GM19239 (cell line): ENCODE measurements around the gene EDEM2.
"Not testable (repeated sequence)": the region's sequence is repeated elsewhere in the genome, so short reads cannot be mapped to it uniquely, and the experiment has no call there.

Source experiments
- DNase-seq: peaks from one replicate; pipeline ENCODE4 v3.0.0; 2011; ENCODE audit warnings: low spot score; ENCODE audit not compliant: insufficient read length
- FAIRE-seq: peaks from 2 replicates; lab custom pipeline; 2011; peaks lifted over from hg19 to GRCh38; lab: Jason Lieb, UNC

Gene EDEM2

GRCh38 chr20:35171438-35171752 is 24.3 kb upstream of the EDEM2 start:
- DNase-seq (no peak), FAIRE-seq (no peak)

GRCh38 chr20:35168701-35169409 is 21.7 kb upstream of the EDEM2 start:
- not testable (repeated sequence) for DNase-seq, FAIRE-seq

DNA sequence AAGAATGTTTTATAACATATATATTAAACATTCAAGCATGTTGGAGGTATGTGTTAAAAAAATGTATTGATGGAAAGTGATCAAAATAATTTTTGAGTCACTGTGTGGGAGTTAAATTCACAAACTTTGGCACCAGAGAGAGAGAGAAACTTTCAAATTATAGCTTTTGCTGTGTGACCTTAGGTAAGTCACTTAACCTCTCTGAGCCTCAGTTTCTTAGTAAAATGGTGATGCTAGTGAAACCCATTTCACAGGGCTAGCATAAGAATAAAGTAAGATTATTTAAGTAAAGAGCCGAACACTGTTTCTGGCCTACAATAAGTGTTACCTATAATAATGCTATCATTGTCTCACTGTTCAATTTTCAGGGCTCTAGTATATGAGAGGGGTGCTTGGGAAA is 20.7 kb upstream of the EDEM2 start:
- DNase-seq (no peak), FAIRE-seq (no peak)

DNA sequence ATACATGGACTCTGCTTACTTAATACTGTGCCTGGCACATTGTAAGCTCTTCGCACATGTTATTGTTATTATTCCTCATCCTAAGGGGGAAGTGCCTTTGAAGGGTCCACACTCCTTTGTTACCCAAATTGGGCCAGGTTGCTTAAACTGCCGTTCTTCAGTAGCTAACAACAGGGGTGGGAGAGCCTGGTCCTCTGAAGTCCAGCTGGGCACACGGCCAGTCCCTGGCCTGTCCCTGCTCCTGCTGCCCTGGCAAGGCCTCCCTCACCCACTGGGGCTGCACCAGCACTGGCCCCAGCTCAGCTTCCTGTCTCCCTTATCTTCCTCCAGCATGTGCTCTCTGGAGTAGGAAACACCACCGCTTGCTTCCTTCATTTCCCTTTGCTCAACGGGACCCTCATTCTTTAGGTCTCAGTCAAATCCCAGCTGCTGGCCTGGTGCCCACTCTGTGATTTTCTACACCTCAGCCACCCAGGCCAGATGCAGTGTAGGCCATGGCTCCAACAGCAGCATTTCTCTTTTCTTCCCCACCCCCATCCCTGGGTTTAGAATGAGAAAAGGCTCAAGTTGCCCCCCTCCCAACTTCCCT is 19.2 kb upstream of the EDEM2 start:
- DNase-seq (no peak), FAIRE-seq (no peak)

DNA sequence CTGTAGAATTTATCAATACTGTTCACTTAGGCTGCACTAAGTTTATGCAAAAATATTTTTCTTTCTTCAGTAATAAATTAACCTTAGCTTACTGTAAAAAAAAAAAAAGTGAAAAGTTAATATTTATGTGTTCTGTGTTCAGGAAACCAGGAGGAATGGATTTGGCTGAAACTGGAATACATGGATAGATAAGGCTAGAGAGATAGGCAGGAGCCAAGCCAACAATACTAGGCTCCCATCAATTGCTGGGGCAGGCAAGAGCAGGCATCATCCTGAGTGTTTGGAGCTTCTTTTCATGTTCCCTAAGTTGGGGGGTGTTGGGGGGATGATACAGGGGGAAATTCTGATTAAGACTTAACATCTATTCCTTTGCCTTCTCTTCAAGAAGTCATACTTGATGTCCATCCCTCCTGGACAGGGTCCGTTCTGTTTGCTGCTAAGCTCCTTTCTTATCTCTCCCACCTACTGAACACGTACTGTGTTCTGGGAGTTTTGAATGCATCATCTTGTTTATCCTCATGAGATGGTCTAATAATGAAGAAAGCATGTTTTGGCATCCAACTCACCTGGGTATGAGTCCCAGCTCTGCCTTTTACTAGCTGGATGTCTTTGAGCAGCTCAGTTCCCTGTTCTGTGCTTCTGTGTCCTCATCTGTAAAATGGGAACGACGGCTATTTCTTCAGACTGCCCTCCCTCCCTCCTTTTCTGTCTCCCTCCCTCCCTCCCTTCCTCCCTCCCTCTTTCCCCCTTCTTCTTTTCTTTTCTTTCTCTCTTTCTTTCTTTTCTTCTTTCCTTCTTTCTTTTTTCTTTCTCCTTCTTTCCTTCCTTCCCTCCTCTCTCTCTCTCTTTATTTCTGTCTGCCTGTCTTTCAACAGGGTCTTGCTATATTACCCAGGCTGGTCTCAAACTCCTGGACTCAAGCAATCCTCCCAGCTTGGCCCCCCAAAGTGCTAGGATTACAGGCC is 18.4 kb upstream of the EDEM2 start:
- DNase-seq (no peak), FAIRE-seq (no peak)

- not testable (repeated sequence) for DNase-seq, FAIRE-seq
These were observed 17.4 kb upstream of the EDEM2 start for GRCh38 chr20:35164531-35164930.

- not testable (repeated sequence) for FAIRE-seq, DNase-seq
These were observed 13.2 kb upstream of the EDEM2 start for GRCh38 chr20:35160341-35160740.

GRCh38 chr20:35156978-35157377 is 9.8 kb upstream of the EDEM2 start:
- no peak for FAIRE-seq
- DNase-seq, result no peak

DNA sequence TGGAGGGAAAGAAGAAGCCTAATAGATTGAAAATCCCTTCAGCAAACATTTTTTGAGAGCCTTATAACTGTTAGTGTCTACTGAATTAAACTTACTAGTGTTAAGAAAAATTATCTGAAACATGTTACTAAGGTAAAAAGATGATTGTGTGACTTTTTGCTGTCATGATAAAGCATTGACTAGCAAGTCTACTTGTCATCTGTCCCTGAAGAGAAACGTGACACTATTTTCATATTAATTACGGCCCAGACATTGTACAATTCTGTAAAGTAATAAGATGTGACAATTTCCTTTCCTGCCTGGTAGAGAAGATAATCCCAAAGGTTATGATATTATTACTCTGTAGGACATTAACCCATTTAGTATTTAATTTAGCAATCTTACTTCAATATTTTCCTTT is 8.8 kb upstream of the EDEM2 start:
- DNase-seq (no peak), FAIRE-seq (no peak)

DNA sequence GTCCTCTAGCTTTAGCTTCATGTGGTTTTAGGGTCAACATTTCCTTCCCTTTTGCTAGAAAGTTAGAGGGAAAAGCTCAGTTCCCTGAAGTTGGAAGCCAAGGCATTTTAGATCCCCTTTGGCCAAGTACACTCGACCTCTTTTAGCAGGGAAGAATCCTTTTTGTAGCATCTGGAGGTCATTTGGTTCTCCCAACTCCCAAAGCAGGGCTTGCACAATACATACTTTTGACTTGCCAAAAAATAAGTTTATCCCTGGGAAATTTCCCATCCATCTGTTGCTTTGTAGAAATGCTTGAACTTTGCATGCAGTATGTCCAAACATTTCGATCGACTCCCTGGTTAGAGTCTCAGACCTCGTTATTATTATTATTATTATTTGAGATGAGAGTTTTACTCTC is 4.6 kb upstream of the EDEM2 start:
- no peak for FAIRE-seq
- DNase-seq, result no peak

- FAIRE-seq (no peak), DNase-seq (no peak)
These were observed 3.9 kb upstream of the EDEM2 start for GRCh38 chr20:35150846-35151579.

GRCh38 chr20:35147575-35148071 is 487 bp upstream of the EDEM2 start:
- not testable (repeated sequence) for DNase-seq, FAIRE-seq

- DNase-seq, result no peak
- no peak for FAIRE-seq
These were observed 727 bp downstream of the EDEM2 start for GRCh38 chr20:35146299-35146919.

DNA sequence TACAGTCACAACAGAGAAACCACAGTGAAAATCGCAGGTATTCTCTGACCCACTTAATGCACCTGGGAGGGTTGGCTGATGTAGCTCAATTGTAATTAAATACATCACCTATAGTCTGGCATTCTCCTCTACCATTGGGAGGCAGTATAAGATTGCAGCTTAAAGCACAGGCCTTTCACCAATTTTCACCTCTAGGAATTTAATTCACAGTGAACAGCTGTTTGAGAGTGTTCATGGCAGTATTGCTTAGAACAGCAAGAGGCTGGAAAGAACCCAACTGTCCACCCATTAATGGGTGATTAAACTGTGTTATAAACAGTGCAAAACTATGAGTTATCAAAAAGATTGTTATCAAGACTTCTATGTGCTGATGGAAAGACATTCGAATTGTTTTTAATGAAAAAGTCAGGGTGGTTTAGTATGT is 2.0 kb downstream of the EDEM2 start:
- FAIRE-seq (peak; percentile 56), DNase-seq (peak; percentile 37)

GRCh38 chr20:35144694-35145093 is 2.4 kb downstream of the EDEM2 start:
- DNase-seq (no peak), FAIRE-seq (no peak)

DNA sequence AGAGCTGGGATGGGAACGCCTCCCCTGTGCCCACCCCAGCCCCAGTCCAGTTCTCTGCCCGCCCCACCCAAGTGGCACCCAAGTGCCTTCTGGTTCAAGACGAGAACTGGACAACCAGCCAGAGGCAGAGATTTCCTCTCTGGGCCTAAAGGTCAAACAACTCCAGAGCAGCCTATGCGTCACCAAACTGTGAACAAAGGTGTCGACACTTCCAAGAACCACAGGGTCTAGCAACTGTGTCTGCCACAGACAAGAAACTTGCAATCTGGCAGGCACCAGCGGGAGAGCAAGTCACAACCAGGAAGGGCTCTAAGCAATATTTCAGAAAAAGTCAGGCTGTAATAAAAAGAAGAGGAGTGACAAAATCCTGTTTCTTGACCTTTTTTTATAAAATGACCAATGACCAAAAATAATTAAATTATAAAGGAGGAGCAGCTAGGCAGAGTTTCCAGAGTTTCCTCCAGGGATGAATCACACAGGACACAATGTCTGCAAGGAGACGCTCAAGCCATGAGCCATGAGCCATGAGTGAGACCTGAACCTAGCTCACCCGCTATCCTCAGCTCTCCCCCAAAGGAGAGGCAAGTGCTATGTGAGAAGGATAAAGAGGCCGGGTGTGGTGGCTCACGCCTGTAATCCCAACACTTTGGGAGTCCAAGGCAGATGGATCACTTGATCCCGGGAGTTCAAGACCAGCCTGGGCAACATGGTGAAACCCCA is 11.1 kb downstream of the EDEM2 start:
- no peak for FAIRE-seq
- no peak for DNase-seq

- DNase-seq (no peak), FAIRE-seq (no peak)
These were observed 12.3 kb downstream of the EDEM2 start for GRCh38 chr20:35134880-35135279.

GRCh38 chr20:35134472-35134871 is 12.7 kb downstream of the EDEM2 start:
- no peak for DNase-seq
- FAIRE-seq, result no peak

DNA sequence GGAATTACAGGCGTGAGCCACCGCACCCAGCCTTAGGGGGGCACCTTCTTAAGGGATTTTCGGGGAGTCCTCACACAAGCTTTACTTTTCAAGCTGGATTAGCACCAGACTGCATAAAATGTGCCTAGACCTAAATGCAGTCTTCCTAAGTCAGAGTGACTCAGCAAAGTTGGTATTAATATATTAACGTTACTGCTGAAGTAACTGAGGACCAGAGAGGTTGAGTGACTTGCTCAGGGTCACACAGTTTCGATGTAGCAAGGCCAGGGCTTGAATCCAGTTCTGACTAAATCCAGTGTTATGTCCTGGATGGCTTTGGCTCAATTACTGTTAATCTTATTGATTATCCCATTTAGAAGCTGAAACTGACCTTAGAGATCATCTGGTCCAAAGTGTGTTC is 13.4 kb downstream of the EDEM2 start:
- no peak for FAIRE-seq
- no peak for DNase-seq
